Ovary (tissue), 3 donors: ENCODE results near the gene LIAS.

Source experiments
- CTCF ChIP-seq, 3 donors: fragments of 450-650 bp in 2 of 3; fragments of 200-600 bp in 1 of 3; IDR thresholded peaks; one replicate each; pipeline versions ENCODE4 v1.5.1 to v1.8.0; 2016 to 2022; ENCODE audit warnings: antibody characterized with exemption in 3 of 3, mild to moderate bottlenecking in 1 of 3
- EP300 ChIP-seq: sonication (generic); formaldehyde crosslinking; IDR thresholded peaks from one replicate; pipeline ENCODE4 v1.6.1; 2017; ENCODE audit warnings: antibody characterized with exemption
- POLR2A ChIP-seq: fragments of 450-650 bp; IDR thresholded peaks from one replicate; pipeline ENCODE4 v1.6.1; 2017; ENCODE audit warnings: antibody characterized with exemption, mild to moderate bottlenecking, moderate library complexity
- donor health status: DM: no; HTN: no; CAD: no.

GRCh38 chr4:39495446-39496213, 36.8 kb downstream of the LIAS start:
- TF ChIP-seq CTCF (IDR thresholded peaks at IDR 0.05) (no peak), EP300 (no peak), POLR2A (no peak)
